ENCODE results near the gene LSM7. TPM values are rescaled to one million over a fixed set of nuclear protein-coding genes. Genes with fewer than 3 reads are reported as not detected.
A peak's percentile ranks its signal among the peaks of the same experiment; 100 is the strongest.

The LSM7 gene
- total and polyA plus RNA-seq, 2 of the 13 experiments (the other 11 are each of a cell fraction or from before 2014, with no cell fraction given): 140 to 205 TPM

DNA sequence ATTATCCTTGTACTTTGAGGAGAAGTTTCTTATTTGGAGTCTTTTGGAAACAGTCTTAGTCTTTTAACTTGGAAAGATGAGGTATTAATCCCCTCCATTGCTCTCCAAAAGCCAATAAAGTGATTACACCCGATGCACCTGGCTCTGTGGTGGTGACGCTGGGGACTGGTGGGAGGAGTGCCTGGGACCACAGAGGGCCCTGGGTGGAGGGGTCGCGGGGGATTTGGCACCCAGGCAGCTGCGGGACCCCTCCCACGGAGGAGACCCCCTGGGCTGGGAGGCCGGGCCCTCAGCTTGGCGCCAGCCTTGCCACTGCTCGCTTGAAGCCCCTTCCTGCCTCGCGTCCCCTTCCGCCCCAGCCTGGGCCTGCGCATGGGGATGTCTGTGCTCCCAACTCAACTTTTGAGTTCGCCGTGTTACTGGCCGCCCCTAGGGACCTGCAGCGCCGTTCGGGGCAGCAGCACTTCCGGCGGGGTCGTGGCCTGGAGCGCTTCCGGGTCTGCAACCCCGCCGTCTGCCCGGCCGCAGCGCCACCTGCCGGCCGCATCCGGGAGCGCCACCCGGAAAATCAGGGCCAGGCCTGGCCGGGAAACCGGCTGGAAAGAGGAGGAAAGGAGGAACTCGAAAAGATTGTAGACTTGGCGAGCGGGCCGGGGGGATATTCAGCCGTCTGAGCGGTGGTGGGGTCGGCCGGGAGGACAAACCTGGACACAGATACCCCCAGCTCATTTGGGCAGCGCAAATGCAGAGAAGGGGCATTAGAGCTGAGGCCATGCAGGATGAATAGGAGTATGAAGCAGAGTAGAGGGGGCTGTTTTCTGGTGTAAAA is 54.8 kb downstream of the LSM7 start (continued):
- 0 out of 2 replicates have a peak, but pooled peaks have one; percentile 63 for TF ChIP-seq ZNF264 (CRISPR knock-in tag; IDR thresholded peaks at IDR 0.05)
- TF ChIP-seq, protein P1, sequence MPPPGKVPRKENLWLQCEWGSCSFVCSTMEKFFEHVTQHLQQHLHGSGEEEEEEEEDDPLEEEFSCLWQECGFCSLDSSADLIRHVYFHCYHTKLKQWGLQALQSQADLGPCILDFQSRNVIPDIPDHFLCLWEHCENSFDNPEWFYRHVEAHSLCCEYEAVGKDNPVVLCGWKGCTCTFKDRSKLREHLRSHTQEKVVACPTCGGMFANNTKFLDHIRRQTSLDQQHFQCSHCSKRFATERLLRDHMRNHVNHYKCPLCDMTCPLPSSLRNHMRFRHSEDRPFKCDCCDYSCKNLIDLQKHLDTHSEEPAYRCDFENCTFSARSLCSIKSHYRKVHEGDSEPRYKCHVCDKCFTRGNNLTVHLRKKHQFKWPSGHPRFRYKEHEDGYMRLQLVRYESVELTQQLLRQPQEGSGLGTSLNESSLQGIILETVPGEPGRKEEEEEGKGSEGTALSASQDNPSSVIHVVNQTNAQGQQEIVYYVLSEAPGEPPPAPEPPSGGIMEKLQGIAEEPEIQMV (CRISPR knock-in tag; IDR thresholded peaks at IDR 0.05; ENCODE audit: low read depth): no peak
- TF ChIP-seq, protein P2, sequence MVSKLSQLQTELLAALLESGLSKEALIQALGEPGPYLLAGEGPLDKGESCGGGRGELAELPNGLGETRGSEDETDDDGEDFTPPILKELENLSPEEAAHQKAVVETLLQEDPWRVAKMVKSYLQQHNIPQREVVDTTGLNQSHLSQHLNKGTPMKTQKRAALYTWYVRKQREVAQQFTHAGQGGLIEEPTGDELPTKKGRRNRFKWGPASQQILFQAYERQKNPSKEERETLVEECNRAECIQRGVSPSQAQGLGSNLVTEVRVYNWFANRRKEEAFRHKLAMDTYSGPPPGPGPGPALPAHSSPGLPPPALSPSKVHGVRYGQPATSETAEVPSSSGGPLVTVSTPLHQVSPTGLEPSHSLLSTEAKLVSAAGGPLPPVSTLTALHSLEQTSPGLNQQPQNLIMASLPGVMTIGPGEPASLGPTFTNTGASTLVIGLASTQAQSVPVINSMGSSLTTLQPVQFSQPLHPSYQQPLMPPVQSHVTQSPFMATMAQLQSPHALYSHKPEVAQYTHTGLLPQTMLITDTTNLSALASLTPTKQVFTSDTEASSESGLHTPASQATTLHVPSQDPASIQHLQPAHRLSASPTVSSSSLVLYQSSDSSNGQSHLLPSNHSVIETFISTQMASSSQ (IDR thresholded peaks at IDR 0.05; ENCODE audit: low read depth): no peak
- TF ChIP-seq, protein P2 (CRISPR knock-in tag; IDR thresholded peaks at IDR 0.05; ENCODE audit: borderline replicate concordance): peak; percentile 53; the same call in 1 of the 2 replicates
- TF ChIP-seq, protein P3, sequence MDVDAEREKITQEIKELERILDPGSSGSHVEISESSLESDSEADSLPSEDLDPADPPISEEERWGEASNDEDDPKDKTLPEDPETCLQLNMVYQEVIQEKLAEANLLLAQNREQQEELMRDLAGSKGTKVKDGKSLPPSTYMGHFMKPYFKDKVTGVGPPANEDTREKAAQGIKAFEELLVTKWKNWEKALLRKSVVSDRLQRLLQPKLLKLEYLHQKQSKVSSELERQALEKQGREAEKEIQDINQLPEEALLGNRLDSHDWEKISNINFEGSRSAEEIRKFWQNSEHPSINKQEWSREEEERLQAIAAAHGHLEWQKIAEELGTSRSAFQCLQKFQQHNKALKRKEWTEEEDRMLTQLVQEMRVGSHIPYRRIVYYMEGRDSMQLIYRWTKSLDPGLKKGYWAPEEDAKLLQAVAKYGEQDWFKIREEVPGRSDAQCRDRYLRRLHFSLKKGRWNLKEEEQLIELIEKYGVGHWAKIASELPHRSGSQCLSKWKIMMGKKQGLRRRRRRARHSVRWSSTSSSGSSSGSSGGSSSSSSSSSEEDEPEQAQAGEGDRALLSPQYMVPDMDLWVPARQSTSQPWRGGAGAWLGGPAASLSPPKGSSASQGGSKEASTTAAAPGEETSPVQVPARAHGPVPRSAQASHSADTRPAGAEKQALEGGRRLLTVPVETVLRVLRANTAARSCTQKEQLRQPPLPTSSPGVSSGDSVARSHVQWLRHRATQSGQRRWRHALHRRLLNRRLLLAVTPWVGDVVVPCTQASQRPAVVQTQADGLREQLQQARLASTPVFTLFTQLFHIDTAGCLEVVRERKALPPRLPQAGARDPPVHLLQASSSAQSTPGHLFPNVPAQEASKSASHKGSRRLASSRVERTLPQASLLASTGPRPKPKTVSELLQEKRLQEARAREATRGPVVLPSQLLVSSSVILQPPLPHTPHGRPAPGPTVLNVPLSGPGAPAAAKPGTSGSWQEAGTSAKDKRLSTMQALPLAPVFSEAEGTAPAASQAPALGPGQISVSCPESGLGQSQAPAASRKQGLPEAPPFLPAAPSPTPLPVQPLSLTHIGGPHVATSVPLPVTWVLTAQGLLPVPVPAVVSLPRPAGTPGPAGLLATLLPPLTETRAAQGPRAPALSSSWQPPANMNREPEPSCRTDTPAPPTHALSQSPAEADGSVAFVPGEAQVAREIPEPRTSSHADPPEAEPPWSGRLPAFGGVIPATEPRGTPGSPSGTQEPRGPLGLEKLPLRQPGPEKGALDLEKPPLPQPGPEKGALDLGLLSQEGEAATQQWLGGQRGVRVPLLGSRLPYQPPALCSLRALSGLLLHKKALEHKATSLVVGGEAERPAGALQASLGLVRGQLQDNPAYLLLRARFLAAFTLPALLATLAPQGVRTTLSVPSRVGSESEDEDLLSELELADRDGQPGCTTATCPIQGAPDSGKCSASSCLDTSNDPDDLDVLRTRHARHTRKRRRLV (CRISPR knock-in tag; IDR thresholded peaks at IDR 0.05): no peak; the same call in 1 of the 2 replicates
- TF ChIP-seq ZNF333 (CRISPR knock-in tag; IDR thresholded peaks at IDR 0.05; ENCODE audit: borderline replicate concordance): peak; percentile 87; the same call in 1 of the 2 replicates
- TF ChIP-seq, protein P4, sequence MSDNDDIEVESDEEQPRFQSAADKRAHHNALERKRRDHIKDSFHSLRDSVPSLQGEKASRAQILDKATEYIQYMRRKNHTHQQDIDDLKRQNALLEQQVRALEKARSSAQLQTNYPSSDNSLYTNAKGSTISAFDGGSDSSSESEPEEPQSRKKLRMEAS (IDR thresholded peaks at IDR 0.05): peak; percentile 60; the same call in 1 of the 2 replicates
- TF ChIP-seq ZNF614 (CRISPR knock-in tag; IDR thresholded peaks at IDR 0.05; ENCODE audit: borderline replicate concordance): peak; percentile 82; the same call in 1 of the 2 replicates
- no peak for TF ChIP-seq KLF12 (CRISPR knock-in tag; IDR thresholded peaks at IDR 0.05; ENCODE audit: borderline replicate concordance)
- TF ChIP-seq MAFF (IDR thresholded peaks at IDR 0.05; ENCODE audit: low read depth, low read length): no peak
- no peak for TF ChIP-seq ZBTB1 (CRISPR knock-in tag; IDR thresholded peaks at IDR 0.05; ENCODE audit: borderline replicate concordance)
- TF ChIP-seq, protein P5, sequence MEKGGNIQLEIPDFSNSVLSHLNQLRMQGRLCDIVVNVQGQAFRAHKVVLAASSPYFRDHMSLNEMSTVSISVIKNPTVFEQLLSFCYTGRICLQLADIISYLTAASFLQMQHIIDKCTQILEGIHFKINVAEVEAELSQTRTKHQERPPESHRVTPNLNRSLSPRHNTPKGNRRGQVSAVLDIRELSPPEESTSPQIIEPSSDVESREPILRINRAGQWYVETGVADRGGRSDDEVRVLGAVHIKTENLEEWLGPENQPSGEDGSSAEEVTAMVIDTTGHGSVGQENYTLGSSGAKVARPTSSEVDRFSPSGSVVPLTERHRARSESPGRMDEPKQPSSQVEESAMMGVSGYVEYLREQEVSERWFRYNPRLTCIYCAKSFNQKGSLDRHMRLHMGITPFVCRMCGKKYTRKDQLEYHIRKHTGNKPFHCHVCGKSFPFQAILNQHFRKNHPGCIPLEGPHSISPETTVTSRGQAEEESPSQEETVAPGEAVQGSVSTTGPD (CRISPR knock-in tag; IDR thresholded peaks at IDR 0.05): no peak
- TF ChIP-seq TOPORS (CRISPR knock-in tag; IDR thresholded peaks at IDR 0.05): no peak
- TF ChIP-seq, protein P6, sequence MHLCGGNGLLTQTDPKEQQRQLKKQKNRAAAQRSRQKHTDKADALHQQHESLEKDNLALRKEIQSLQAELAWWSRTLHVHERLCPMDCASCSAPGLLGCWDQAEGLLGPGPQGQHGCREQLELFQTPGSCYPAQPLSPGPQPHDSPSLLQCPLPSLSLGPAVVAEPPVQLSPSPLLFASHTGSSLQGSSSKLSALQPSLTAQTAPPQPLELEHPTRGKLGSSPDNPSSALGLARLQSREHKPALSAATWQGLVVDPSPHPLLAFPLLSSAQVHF (CRISPR knock-in tag; IDR thresholded peaks at IDR 0.05): no peak
- TF ChIP-seq ZFP37 (CRISPR knock-in tag; IDR thresholded peaks at IDR 0.05; ENCODE audit: borderline replicate concordance): no peak

Data from HepG2 (cell line).